ENCODE measurements around the gene OR9A4. TPM values are rescaled to one million over a fixed set of nuclear protein-coding genes. Genes with fewer than 3 reads are reported as not detected.

The OR9A4 gene
- total RNA-seq, 1 experiment from 2014 or later: not detected

Other genes starting within 250 kb of the OR9A4 start
- gene DENND11, start 214.2 kb upstream of the OR9A4 start, total RNA-seq (2014; rRNA removed; shearing (Covaris generic); ENCODE audit: low replicate concordance): 16.2 and 17.9 TPM in 2 replicates
- gene WEE2, start 208.0 kb upstream of the OR9A4 start, total RNA-seq (2014; rRNA removed; shearing (Covaris generic); ENCODE audit: low replicate concordance): 0.04 TPM in 1 of 2 replicates, not detected in the other
- gene SSBP1, start 178.0 kb upstream of the OR9A4 start, total RNA-seq (2014; rRNA removed; shearing (Covaris generic); ENCODE audit: low replicate concordance): 176 and 231 TPM in 2 replicates
- 0.94 and 1.0 TPM in 2 replicates for gene TAS2R3, start 152.3 kb upstream of the OR9A4 start, total RNA-seq (2014; rRNA removed; shearing (Covaris generic); ENCODE audit: low replicate concordance)
- gene TAS2R4, start 139.7 kb upstream of the OR9A4 start, total RNA-seq (2014; rRNA removed; shearing (Covaris generic); ENCODE audit: low replicate concordance): 0.43 and 1.3 TPM in 2 replicates
- 0.90 and 2.5 TPM in 2 replicates for gene TAS2R5, start 126.2 kb upstream of the OR9A4 start, total RNA-seq (2014; rRNA removed; shearing (Covaris generic); ENCODE audit: low replicate concordance)
- not detected in 2 replicates for gene PRSS37, start 74.9 kb upstream of the OR9A4 start, total RNA-seq (2014; rRNA removed; shearing (Covaris generic); ENCODE audit: low replicate concordance)
- not detected in 2 replicates for gene CLEC5A, start 30.6 kb downstream of the OR9A4 start, total RNA-seq (2014; rRNA removed; shearing (Covaris generic); ENCODE audit: low replicate concordance)
- not detected in 2 replicates for gene TAS2R38, start 57.4 kb downstream of the OR9A4 start, total RNA-seq (2014; rRNA removed; shearing (Covaris generic); ENCODE audit: low replicate concordance)
- gene MGAM, start 79.5 kb downstream of the OR9A4 start, total RNA-seq (2014; rRNA removed; shearing (Covaris generic); ENCODE audit: low replicate concordance): not detected in 2 replicates
- gene MGAM2, start 195.3 kb downstream of the OR9A4 start, total RNA-seq (2014; rRNA removed; shearing (Covaris generic); ENCODE audit: low replicate concordance): not detected in 2 replicates